PFSK-1 (cell line): Measurements from ENCODE around the gene TDRD3.

ENCODE experiments used
- FOXP2 ChIP-seq: optimal IDR thresholded peaks from 2 replicates; pipeline ENCODE3; 2011; ENCODE audit warnings: borderline replicate concordance, control low read depth, inconsistent platforms; ENCODE audit not compliant: insufficient read depth; ENCODE audit errors: extremely low read length, extremely low read depth
- POLR2AphosphoS5 ChIP-seq: IDR thresholded peaks from 2 replicates; pipeline ENCODE4 v1.6.1; 2012; ENCODE audit warnings: low read depth, mild to moderate bottlenecking, control low read depth, low read length, moderate library complexity
- SIN3A ChIP-seq: IDR thresholded peaks from 2 replicates; pipeline ENCODE4 v1.6.1; 2012; ENCODE audit warnings: mild to moderate bottlenecking, low read length, moderate library complexity, borderline replicate concordance; ENCODE audit not compliant: insufficient read depth
- TAF1 ChIP-seq: IDR thresholded peaks from 2 replicates; pipeline ENCODE4 v1.6.1; 2012; ENCODE audit warnings: low read length, control low read depth, borderline replicate concordance; ENCODE audit not compliant: insufficient read depth
- TF ChIP-seq, protein P1 (sequence below), 2 experiments: IDR thresholded peaks; 2 replicates each; pipeline versions ENCODE4 v1.6.1 to v1.8.0; 2011 to 2012; ENCODE audit warnings: low read depth in 2 of 2, low read length in 2 of 2, control low read depth in 1 of 2, inconsistent platforms in 1 of 2, mild to moderate bottlenecking in 1 of 2, moderate library complexity in 1 of 2; ENCODE audit not compliant: insufficient read depth in 1 of 2

Gene TDRD3

DNA sequence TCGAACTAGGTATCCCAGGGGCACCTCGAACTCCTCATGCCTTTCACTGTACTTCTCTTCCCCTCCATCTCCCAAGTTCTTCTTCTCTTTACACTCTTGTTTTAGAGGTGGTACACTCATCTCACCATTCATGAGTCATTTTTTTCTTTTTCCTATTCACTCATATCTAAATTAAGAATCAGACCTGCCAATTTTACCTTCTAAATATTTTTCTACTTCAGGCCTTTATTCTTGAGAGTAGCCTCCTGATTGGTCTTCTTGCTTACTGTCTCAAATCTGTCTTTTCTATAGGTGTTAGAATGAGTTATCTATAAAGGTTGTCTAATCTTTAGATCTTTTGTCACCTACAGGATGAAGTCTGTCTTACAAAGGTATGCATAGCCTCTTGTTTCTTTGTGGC is 20.7 kb downstream of the TDRD3 start:
- TF ChIP-seq, protein P1, sequence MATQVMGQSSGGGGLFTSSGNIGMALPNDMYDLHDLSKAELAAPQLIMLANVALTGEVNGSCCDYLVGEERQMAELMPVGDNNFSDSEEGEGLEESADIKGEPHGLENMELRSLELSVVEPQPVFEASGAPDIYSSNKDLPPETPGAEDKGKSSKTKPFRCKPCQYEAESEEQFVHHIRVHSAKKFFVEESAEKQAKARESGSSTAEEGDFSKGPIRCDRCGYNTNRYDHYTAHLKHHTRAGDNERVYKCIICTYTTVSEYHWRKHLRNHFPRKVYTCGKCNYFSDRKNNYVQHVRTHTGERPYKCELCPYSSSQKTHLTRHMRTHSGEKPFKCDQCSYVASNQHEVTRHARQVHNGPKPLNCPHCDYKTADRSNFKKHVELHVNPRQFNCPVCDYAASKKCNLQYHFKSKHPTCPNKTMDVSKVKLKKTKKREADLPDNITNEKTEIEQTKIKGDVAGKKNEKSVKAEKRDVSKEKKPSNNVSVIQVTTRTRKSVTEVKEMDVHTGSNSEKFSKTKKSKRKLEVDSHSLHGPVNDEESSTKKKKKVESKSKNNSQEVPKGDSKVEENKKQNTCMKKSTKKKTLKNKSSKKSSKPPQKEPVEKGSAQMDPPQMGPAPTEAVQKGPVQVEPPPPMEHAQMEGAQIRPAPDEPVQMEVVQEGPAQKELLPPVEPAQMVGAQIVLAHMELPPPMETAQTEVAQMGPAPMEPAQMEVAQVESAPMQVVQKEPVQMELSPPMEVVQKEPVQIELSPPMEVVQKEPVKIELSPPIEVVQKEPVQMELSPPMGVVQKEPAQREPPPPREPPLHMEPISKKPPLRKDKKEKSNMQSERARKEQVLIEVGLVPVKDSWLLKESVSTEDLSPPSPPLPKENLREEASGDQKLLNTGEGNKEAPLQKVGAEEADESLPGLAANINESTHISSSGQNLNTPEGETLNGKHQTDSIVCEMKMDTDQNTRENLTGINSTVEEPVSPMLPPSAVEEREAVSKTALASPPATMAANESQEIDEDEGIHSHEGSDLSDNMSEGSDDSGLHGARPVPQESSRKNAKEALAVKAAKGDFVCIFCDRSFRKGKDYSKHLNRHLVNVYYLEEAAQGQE (IDR thresholded peaks at IDR 0.05; ENCODE audit: insufficient read depth in 1 of 2, low read depth in 2 of 2, low read length in 2 of 2) = no peak
- TF ChIP-seq FOXP2 (no peak), SIN3A (no peak), TAF1 (no peak), POLR2AphosphoS5 (no peak)

DNA sequence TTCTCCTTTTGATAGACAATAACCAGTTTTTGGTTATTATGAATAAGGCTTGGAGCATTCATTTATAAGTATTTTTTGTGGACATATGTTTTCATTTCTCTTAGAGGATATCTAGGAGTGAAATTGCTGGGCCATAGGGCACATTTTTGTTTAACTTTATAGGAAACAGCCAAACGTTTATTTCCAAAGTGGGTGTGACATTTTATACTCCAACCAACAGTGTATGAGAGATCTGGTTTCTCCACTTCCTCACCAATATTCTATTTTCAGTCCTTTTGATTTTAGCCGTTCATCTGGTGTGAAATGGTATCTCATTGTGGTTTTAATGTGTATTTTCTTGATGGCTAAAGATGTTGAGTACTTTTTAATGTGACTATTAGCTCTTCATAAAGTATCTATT is 21.9 kb downstream of the TDRD3 start:
- TF ChIP-seq, protein P1 (IDR thresholded peaks at IDR 0.05; ENCODE audit: insufficient read depth in 1 of 2, low read depth in 2 of 2, low read length in 2 of 2) = no peak
- no peak for TF ChIP-seq POLR2AphosphoS5
- no peak for TF ChIP-seq FOXP2
- no peak for TF ChIP-seq SIN3A
- no peak for TF ChIP-seq TAF1

DNA sequence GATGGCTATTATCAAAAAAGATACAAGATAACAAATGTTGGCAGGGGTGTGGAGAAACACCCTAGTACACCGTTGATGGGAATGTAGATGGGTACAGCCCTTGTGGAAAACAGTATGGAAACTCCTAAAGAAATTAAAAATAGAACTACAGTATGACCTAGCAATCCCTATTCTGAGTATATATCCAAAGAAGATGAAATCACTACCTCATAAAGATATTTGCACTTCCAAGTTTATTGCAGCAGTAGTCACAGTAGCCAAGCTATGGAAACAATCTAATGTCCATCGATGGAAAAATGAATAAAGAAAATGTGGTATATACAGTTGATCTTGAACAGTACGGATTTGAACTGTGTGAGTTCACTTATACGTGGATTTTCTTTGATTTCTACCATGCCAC is 28.3 kb downstream of the TDRD3 start:
- TF ChIP-seq SIN3A = no peak
- TF ChIP-seq FOXP2 = no peak
- TF ChIP-seq POLR2AphosphoS5 = no peak
- TF ChIP-seq, protein P1 (IDR thresholded peaks at IDR 0.05; ENCODE audit: insufficient read depth in 1 of 2, low read depth in 2 of 2, low read length in 2 of 2) = no peak
- TF ChIP-seq TAF1 = no peak

DNA sequence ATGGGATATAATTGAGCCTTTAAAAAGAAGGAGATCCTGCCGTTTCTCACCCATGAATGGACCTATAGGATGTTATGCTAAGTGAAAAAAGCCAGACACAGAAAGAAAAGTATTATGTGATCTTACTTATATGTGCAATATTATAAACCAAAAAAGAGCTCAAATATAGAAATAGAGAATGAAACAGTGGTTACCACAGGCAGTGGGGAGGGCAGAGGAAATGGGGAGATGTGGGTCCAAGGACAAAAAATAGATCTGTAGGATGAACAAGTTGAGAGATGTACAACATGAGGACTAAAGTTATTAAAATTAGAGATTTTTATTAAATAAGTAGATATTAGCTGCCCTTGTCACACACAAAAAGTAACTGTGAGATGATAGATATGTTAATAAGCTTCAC is 29.1 kb downstream of the TDRD3 start:
- no peak for TF ChIP-seq TAF1
- TF ChIP-seq FOXP2 = no peak
- no peak for TF ChIP-seq POLR2AphosphoS5
- TF ChIP-seq SIN3A = no peak
- TF ChIP-seq, protein P1 (IDR thresholded peaks at IDR 0.05; ENCODE audit: insufficient read depth in 1 of 2, low read depth in 2 of 2, low read length in 2 of 2) = no peak

DNA sequence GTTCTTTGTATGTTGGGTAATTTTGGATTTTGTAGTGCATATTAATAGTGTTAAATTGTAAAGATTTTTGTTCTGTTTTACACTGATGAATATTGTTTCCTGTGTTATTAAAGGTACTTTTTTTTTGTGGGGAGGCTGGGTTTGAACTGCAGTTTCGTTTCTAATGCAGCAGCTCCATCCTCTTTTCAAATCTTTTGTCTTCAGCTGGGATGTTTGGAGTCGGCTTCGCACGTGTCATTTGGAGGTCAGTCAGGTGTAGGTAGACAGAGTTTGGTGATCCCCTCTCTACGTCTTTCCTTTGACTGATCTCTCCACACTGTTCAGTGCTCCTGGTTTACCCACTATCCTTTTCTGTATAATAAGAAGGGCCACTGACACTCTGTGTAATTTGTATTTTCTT is 30.3 kb downstream of the TDRD3 start:
- TF ChIP-seq POLR2AphosphoS5 (no peak), TAF1 (no peak), SIN3A (no peak), FOXP2 (no peak)
- TF ChIP-seq, protein P1 (IDR thresholded peaks at IDR 0.05; ENCODE audit: insufficient read depth in 1 of 2, low read depth in 2 of 2, low read length in 2 of 2) = no peak
